IPS DF 6.9 (cell line): Measurements from ENCODE around the gene CWC27.
"Not testable (repeated sequence)": the region's sequence is repeated elsewhere in the genome, so short reads cannot be mapped to it uniquely, and the experiment has no call there.

Experiments
- DNase-seq: peaks from one replicate; pipeline ENCODE4 v3.0.0-alpha.2; 2013; ENCODE audit warnings: low read depth, low spot score
- H3K27ac ChIP-seq: one replicate; pipeline ENCODE4 v1.5.1; 2013; ENCODE audit warnings: low read length, control low read depth
- H3K27me3 ChIP-seq: 2 replicates; pipeline ENCODE4 v1.6.1; 2013; ENCODE audit warnings: mild to moderate bottlenecking, low read length; ENCODE audit not compliant: control insufficient read depth, insufficient read depth
- H3K36me3 ChIP-seq: 2 replicates; pipeline ENCODE4 v1.6.1; 2013; ENCODE audit warnings: low read length; ENCODE audit not compliant: control insufficient read depth, insufficient read depth
- H3K4me1 ChIP-seq: 2 replicates; pipeline ENCODE4 v1.6.1; 2013; ENCODE audit warnings: low read length; ENCODE audit not compliant: control insufficient read depth, insufficient read depth
- H3K4me3 ChIP-seq: 2 replicates; pipeline ENCODE4 v1.5.1; 2013; ENCODE audit warnings: mild to moderate bottlenecking, low read length
- H3K9me3 ChIP-seq: 2 replicates; pipeline ENCODE4 v1.6.1; 2013; ENCODE audit warnings: low read length, inconsistent platforms; ENCODE audit not compliant: control insufficient read depth, insufficient read depth
- WGBS: extraction: QIAGEN DNeasy Blood & Tissue Kit; methylation state at CpG from one replicate; pipeline ENCODE4 v1.1.7; 2013; ENCODE audit warnings: mixed read lengths, missing lambda C conversion rate; ENCODE audit not compliant: insufficient read length, insufficient coverage; 5-methylcytosine and 5-hydroxymethylcytosine counted together

CWC27 gene

DNA sequence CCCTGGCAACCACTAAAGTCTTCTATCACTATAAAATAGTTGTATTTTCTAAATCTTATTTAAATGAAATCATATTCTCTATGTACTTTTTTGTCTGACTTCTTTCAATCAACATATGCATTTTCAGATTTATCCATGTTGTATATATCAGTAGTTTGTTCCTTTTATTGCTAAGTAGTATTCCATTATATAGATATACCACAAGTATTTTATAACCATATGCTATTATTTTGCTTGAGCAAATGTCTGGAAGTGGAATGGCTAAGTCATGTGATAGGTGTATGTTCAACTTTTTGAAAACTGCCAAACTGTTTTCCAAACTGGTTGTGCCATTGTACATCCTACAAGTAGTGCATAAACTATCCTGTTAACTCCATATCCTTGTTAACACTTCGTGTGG, 131.1 kb downstream of the CWC27 start:
- no peak overlapping the region for H3K27ac ChIP-seq
- no peak for DNase-seq
- H3K9me3 ChIP-seq, result no peaks in the 10 kb centered on the region
- no peak overlapping the region for H3K4me3 ChIP-seq
- no peaks in the 10 kb centered on the region for H3K36me3 ChIP-seq
- no CpG with 5 or more reads among the region's 1 CpG for WGBS
- H3K4me1 ChIP-seq, result no peaks in the 10 kb centered on the region
- no peaks in the 10 kb centered on the region for H3K27me3 ChIP-seq

DNA sequence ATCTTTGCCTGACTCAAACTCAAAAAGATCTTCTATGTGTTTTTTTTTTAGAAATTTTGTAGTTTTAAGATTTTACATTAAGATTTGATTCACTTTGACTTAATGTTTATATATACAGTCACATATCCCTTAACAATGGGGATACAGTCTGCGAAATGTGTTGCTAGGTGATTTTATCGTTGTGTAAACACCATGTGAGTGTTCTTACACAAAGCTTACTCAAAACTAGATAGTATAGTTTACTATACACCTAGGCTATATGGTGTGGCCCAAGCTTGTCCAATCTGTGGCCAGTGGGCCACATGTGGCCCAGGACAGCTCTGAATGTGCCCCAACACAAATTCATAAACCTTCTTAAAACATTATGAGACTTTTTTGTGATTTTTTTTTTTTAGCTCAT, 131.9 kb downstream of the CWC27 start:
- Histone ChIP-seq H3K4me1 (no peaks in the 10 kb centered on the region), H3K4me3 (no peak overlapping the region), H3K27me3 (no peaks in the 10 kb centered on the region), H3K9me3 (no peaks in the 10 kb centered on the region), H3K36me3 (no peaks in the 10 kb centered on the region), H3K27ac (no peak overlapping the region)
- no peak for DNase-seq
- WGBS, result no CpG with 5 or more reads among the region's 2 CpGs

DNA sequence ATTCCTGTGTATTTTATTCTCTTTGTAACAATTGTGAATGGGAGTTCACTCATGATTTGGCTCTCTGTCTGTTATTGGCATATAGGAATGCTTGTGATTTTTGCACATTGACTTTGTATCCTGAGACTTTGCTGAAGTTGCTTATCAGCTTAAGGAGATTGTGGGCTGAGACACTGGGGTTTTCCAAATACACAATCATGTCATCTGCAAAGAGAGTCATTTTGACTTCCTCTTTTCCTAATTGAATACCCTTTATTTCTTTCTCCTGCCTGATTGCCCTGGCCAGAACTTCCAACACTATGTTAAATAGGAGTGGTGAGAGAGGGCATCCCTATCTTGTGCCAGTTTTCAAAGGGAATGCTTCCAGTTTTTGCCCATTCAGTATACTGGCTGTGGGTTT, 138.7 kb downstream of the CWC27 start:
- not testable (repeated sequence) for H3K36me3 ChIP-seq, H3K27me3 ChIP-seq, H3K4me1 ChIP-seq, H3K4me3 ChIP-seq, H3K27ac ChIP-seq, DNase-seq, H3K9me3 ChIP-seq

DNA sequence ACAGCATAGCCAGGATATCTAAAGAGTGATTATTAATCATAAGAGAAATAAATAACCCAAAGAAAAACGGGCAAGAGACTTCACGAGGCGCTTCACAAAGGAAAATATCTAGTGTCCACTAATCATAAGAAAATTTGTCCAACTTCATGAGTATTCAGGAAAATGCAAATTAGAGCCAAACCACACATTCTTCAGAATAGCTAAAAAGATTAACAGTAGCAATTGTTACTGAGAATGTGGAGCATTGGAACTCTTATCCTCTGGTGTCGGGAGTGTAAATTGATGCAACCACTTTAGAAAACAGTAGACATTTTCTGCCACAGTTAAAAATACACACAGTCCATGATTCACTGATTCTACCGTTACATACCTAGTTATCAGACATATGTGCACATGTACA, 145.7 kb downstream of the CWC27 start:
- no CpG with 5 or more reads among the region's 5 CpGs for WGBS
- no peak overlapping the region for H3K27ac ChIP-seq
- no peaks in the 10 kb centered on the region for H3K4me1 ChIP-seq
- no peaks in the 10 kb centered on the region; the same call in 1 of the 2 replicates for H3K9me3 ChIP-seq
- no peak overlapping the region for H3K4me3 ChIP-seq
- DNase-seq, result no peak
- no peaks in the 10 kb centered on the region for H3K27me3 ChIP-seq
- H3K36me3 ChIP-seq, result no peaks in the 10 kb centered on the region

DNA sequence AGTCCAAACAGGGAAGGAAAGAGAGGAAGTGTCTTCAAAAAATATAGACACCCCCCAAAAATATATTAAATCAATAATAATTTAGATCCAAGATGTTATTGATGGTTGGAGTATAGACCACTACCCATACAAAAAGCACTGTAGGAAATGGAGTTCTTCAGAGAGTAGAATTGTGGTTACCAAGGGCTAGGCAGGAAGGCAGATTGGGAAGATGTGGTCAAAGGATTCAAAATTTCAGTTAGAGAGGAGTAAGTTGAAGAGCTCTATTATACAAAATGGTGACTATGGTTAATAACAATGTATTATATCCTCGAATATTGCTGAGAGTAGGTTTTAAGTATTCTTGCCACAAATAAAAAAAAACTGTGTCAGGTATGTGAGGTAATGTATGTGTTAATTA, 149.4 kb downstream of the CWC27 start:
- WGBS, result no CpG with 5 or more reads among the region's 1 CpG

DNA sequence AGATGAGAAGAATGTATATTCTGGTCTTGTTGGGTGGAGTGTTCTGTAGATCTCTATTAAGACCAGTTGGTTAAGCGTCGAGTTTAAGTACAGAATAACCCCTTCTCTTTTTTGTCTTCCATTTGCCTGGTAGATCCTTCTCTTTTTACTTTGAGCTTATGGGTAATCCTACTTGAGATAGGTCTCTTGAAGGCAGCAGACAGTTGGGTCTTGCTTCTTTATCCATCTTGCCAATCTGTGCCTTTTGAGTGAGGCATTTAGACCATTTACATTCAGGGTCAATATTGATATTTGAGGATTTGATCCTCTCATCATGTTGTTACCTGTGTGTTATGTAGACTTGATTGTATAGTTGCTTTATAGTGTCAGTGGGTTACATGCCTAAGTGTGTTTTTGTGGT, 152.7 kb downstream of the CWC27 start:
- WGBS, result no CpG with 5 or more reads among the region's 2 CpGs
- H3K27me3 ChIP-seq, result no peaks in the 10 kb centered on the region
- no peaks in the 10 kb centered on the region; the same call in 1 of the 2 replicates for H3K9me3 ChIP-seq
- H3K27ac ChIP-seq, result no peak overlapping the region
- H3K4me1 ChIP-seq, result 0 out of 2 replicates have a peak, but pooled peaks cover 2% of the 10 kb centered on the region
- H3K36me3 ChIP-seq, result no peaks in the 10 kb centered on the region
- no peak overlapping the region for H3K4me3 ChIP-seq
- DNase-seq, result no peak

More for the DNA sequence above, 149.4 kb downstream of the CWC27 start:
- no peak for DNase-seq
- no peaks in the 10 kb centered on the region for H3K36me3 ChIP-seq
- H3K9me3 ChIP-seq, result no peaks in the 10 kb centered on the region; the same call in 1 of the 2 replicates
- no peak overlapping the region for H3K27ac ChIP-seq
- no peak overlapping the region for H3K4me3 ChIP-seq
- no peaks in the 10 kb centered on the region for H3K27me3 ChIP-seq
- H3K4me1 ChIP-seq, result 0 out of 2 replicates have a peak, but pooled peaks cover 2% of the 10 kb centered on the region

DNA sequence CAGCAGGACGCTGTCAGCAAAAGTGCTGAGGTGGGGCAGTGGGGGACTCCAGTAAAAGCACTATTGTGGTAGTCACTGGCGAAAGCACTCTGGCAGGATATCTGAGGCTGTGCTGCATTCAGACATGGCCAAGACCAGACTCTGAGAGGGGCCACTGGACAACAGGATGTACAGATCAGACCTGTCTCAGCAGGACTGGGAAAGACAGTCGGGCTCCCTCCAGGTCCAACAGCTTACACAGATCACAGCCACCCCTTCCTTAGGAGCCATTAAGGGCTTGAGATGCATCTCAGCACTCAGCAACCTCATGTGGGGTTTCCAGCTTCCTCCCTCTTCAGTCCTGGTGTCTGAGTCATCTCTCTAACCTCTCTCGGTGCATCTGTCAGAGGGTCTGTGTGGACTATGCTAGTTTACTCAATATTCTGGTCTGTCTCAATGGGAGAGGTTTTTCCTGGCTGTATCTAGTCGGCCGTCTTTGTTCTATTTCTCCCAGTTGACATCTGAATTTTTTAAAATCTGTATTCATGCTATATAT, 154.5 kb downstream of the CWC27 start:
- no peaks in the 10 kb centered on the region for H3K27me3 ChIP-seq
- H3K27ac ChIP-seq, result no peak overlapping the region
- H3K9me3 ChIP-seq, result no peaks in the 10 kb centered on the region; the same call in 1 of the 2 replicates
- H3K36me3 ChIP-seq, result no peaks in the 10 kb centered on the region
- WGBS, result no CpG with 5 or more reads among the region's 6 CpGs
- 0 out of 2 replicates have a peak, but pooled peaks cover 2% of the 10 kb centered on the region for H3K4me1 ChIP-seq
- H3K4me3 ChIP-seq, result no peak overlapping the region
- DNase-seq, result no peak

DNA sequence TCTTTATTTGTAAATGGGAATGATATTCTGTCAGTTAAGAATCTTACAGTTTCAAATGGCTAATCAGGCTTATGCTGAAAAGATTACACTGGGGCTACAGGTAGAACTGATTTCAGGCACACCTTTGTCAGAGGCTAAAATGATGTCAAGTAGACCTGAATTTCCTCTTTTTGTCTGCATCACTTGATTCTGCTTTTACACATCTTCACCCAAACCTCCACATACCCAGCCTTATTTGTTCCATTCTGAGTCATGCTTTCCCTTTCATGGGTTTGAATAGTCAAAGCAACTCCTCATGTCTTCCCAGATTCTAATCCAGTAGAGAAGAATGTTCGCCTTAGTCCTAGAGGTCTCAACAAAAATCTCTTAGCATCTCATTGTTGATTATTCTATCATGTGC, 156.4 kb downstream of the CWC27 start:
- Histone ChIP-seq H3K27ac (no peak overlapping the region), H3K4me3 (no peak overlapping the region), H3K4me1 (0 out of 2 replicates have a peak, but pooled peaks cover 2% of the 10 kb centered on the region), H3K27me3 (no peaks in the 10 kb centered on the region), H3K36me3 (no peaks in the 10 kb centered on the region), H3K9me3 (no peaks in the 10 kb centered on the region; the same call in 1 of the 2 replicates)
- WGBS, result no CpG with 5 or more reads among the region's 1 CpG
- DNase-seq, result no peak

DNA sequence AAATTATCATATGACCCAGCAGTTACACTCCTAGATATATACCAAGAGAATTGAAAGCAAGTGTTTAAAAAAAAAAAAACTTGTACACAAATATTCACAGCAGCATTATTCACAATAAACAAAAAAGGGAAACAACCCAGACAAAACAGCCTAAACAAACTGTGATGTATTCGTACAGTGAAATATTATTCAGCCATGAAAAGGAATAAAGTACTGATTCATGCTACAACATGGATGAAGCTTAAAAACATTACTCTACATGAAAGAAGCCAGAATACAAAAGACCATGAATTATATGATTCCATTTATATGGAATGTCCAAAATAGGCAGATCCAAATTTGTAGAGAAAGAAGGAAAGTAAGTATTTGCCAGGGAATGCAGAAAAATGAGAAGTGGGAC, 161.1 kb downstream of the CWC27 start:
- H3K27me3 ChIP-seq, result no peaks in the 10 kb centered on the region
- no CpG with 5 or more reads among the region's 1 CpG for WGBS
- DNase-seq, result no peak
- no peak overlapping the region for H3K4me3 ChIP-seq
- no peaks in the 10 kb centered on the region for H3K9me3 ChIP-seq
- no peaks in the 10 kb centered on the region for H3K36me3 ChIP-seq
- H3K27ac ChIP-seq, result no peak overlapping the region
- H3K4me1 ChIP-seq, result no peaks in the 10 kb centered on the region

DNA sequence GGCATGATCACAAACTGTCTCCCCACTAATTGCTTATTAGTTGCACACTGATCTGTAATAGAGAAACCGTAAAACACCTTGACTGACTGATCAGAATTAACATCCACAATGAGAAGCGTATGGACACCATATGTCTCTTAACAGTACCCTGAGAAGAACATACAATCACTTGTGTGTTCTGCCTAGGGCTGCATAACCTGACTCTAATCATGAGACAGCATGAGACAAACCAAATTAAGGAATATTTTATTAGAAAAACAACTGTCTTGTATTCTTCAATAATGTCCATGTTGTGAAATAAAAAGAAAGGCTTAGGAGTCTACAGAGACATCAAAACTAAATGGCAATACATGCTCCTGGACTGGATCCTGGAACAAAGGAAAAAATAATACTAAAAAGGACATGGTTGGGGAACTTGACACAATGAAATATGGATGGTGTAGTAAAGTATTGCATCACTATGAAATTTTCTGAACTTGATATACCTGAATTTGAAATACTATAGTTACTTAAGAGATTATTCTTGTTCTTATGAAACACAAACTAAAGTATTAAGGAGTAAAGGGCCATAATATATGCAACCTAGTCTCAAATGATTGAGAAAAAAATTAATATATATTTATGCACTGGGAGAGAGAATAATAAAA, 162.1 kb downstream of the CWC27 start:
- no peaks in the 10 kb centered on the region for H3K36me3 ChIP-seq
- H3K9me3 ChIP-seq, result no peaks in the 10 kb centered on the region
- DNase-seq, result no peak
- no CpG with 5 or more reads among the region's 2 CpGs for WGBS
- H3K27ac ChIP-seq, result no peak overlapping the region
- H3K4me1 ChIP-seq, result no peaks in the 10 kb centered on the region
- no peaks in the 10 kb centered on the region for H3K27me3 ChIP-seq
- no peak overlapping the region for H3K4me3 ChIP-seq

DNA sequence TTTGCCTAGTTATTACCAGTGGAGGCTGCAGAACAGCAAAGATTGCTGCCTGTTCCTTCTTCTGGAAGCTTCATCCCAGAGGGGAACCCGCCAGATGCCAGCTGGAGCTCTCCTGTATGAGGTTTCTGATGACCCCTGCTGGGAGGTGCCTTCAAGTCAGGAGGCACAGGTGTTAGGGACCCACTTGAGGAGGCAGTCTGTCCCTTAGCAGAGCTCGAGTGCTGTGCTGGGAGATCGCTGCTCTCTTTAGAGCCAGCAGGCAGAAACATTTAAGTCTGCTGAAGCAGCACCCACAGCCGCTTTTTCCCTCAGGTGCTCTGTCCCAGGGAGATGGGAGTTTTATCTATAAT, 170.7 kb downstream of the CWC27 start:
- not testable (repeated sequence) for H3K9me3 ChIP-seq, DNase-seq, H3K4me1 ChIP-seq, H3K4me3 ChIP-seq, H3K36me3 ChIP-seq, H3K27me3 ChIP-seq, H3K27ac ChIP-seq
- no CpG with 5 or more reads among the region's 4 CpGs for WGBS
